COLO668 (cell line): ENCODE data around the gene RBM6.
A peak's percentile ranks its signal among the peaks of the same experiment; 100 is the strongest.
"Not testable (repeated sequence)": the region's sequence is repeated elsewhere in the genome, so short reads cannot be mapped to it uniquely, and the experiment has no call there.

Experiments used
- DNase-seq: peaks from one replicate; lab custom pipeline; 2025; ENCODE audit not compliant: unreplicated experiment; lab: John Stamatoyannopoulos, UW

The RBM6 gene

GRCh38 chr3:49939858-49940666 is at the start of gene RBM6:
Gene RBM6 (plus strand): TSS chr3:49940150. CDS start chr3:49962642, 22,492 bp downstream.
- DNase-seq = peak; percentile 97

GRCh38 chr3:49895791-49896190 is 44.2 kb upstream of the RBM6 start:
- no peak for DNase-seq

GRCh38 chr3:49896345-49896744 is 43.6 kb upstream of the RBM6 start:
- no peak for DNase-seq

- no peak for DNase-seq
Observed at GRCh38 chr3:49898991-49899390, 41.0 kb upstream of the RBM6 start.

GRCh38 chr3:49899815-49900214 is 40.1 kb upstream of the RBM6 start:
- DNase-seq = peak; percentile 15

GRCh38 chr3:49900491-49901153 is 39.3 kb upstream of the RBM6 start:
- DNase-seq = peak; percentile 79

GRCh38 chr3:49901366-49902339 is 38.3 kb upstream of the RBM6 start:
- DNase-seq = peak; percentile 23

- peak; percentile 38 for DNase-seq
Observed at GRCh38 chr3:49902511-49903345, 37.2 kb upstream of the RBM6 start.

- DNase-seq = peak; percentile 94
Observed at GRCh38 chr3:49903451-49904424, 36.2 kb upstream of the RBM6 start, which contains the start of gene MST1R. Gene MST1R (minus strand): TSS chr3:49903873. CDS start chr3:49903609, 264 bp downstream.

GRCh38 chr3:49904448-49904847 is 35.5 kb upstream of the RBM6 start:
- DNase-seq = not testable (repeated sequence)

- DNase-seq = peak; percentile 46
Observed at GRCh38 chr3:49906073-49906743, 33.7 kb upstream of the RBM6 start.

GRCh38 chr3:49908373-49909199 is 31.4 kb upstream of the RBM6 start:
- no peak for DNase-seq

GRCh38 chr3:49910409-49911123 is 29.4 kb upstream of the RBM6 start:
- no peak for DNase-seq

- no peak for DNase-seq
Observed at GRCh38 chr3:49911124-49911420, 28.9 kb upstream of the RBM6 start.

GRCh38 chr3:49911611-49912010 is 28.3 kb upstream of the RBM6 start:
- no peak for DNase-seq

GRCh38 chr3:49912881-49913281 is 27.1 kb upstream of the RBM6 start:
- no peak for DNase-seq

GRCh38 chr3:49914906-49915305 is 25.0 kb upstream of the RBM6 start:
- DNase-seq = no peak
